NCI-H187 (cell line): ENCODE results near the gene WDR38.
A peak's percentile ranks its signal among the peaks of the same experiment; 100 is the strongest.

Source experiments
- DNase-seq, 2 experiments: peaks; one replicate each; lab custom pipeline; 2025; lab: John Stamatoyannopoulos, UW

WDR38 gene

GRCh38 chr9:124858330-124859046, 5.2 kb downstream of the WDR38 start:
- DNase-seq: no peak

DNA sequence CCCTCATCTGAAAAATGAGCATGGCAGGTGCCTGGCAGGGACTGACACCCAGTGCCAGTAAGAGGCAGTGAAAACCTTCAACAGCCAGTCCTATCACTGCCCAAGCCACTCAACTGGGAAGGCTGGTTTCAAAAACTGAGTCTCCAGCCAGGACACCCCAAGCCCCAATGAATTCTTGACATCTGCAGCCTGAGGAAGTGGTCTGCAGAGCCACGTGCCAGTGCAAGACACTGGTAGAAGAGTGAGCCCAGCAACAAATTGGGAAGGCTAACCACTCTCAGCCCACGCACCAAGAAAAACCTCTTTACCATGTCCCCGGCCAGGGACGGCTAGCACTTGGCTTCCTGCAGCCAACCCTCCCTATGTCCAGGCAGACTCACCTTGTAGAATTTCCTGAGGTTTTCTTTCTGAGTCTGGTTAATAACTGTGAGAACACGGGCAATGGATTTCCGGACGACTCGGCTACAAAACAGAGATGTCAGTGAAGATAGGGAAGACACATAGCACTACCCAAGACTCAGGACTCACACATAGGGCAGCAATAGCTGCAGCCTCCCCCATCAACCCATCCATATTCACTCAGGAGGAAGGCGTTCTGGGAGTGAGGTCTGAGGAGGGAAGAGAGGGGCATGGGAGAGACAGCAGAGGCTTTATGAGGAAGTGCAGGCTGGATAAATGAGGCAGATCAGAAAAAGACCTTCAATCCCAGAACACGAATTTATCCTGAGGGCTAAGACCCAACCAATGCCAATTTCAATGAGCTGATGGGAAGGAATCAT, 6.7 kb downstream of the WDR38 start:
- no peak for DNase-seq

DNA sequence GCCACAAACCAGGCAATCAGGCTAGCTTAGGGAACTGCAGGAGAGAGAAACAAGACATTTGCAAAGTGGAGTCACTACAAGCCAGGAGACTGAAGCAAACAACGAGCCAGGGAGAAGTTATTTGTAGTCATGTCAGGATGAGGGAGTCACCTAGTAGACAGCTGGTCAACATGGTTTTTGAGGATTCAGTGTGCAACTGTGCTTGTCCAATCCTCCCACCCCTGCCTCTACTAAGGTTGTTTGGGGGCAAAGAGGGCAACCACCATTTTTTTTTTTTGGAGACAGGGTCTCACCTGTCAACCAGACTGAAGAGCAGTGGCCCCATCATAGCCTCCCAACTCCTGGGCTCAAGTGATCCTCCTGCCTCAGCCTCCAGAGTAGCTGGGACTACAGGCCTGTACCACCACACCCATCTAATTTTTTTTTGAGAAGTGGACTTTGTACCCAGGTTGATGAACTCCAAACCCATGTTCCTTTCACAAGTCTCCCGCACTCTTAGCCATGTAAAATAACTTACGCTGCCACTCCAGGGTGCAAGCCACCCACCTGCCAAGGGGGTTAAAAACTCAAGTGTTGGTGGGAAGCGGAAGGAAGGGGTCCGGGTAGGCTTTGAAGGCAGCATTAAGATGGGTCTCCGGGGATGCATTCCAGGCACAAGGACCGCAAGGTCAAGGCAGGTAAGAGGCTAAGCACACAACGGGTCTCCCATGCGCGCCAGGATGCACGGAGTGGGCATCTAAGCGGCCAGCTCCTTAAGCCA, 7.5 kb downstream of the WDR38 start:
- no peak for DNase-seq

DNA sequence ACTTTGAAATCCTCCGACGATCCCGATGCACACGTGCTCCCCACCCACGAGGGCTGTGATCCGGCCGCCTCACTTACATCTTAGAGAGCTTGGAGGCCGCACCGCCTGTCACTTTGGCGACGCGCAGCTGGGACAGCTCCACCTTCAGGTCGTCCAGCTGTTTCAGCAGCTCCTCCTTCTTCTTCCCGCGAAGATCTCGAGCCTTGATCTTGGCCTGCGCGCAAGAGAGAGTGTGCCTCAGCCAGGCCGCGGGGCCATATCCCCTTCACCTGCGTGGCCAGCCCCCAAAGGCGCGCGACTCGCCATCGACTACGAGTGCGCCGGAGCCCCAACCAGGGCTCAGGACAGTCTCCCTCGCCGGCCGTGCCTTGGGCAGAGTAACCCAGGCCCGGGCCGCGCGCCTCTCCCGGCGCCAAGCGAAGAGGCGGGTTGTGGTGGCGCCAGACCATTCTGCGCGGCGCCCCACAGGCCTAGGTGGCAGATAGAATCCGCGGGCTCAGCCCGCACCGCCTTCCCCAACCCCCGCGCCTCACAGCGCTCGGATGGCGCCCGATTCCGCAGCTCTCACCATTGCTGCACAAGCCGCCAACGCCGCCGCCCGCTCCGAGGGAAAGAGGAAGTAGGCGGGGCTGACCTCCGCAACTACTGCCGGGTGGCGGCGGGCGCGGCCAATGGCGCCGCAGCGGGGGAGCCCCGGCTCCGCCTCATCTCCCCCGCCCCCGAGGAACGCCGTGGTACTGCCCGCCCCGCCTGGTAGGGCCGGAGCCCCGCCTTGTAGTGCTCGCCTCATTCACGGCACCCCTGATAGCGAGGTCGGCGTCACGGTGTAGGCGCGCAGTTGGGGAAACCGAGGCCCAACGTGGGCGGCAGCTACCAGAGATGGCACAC, 8.3 kb downstream of the WDR38 start, which contains the start of the genes ARPC5L and RPL35:
TSS of gene ARPC5L (plus strand) at position 789 of the 888 bp plus-strand sequence. CDS start 7,161 bp downstream, outside the sequence.
TSS of gene RPL35 (minus strand) at position 616 of the 888 bp plus-strand sequence. CDS start at position 571, 45 bp downstream.
- peak; percentile 65 to 82 for DNase-seq

DNA sequence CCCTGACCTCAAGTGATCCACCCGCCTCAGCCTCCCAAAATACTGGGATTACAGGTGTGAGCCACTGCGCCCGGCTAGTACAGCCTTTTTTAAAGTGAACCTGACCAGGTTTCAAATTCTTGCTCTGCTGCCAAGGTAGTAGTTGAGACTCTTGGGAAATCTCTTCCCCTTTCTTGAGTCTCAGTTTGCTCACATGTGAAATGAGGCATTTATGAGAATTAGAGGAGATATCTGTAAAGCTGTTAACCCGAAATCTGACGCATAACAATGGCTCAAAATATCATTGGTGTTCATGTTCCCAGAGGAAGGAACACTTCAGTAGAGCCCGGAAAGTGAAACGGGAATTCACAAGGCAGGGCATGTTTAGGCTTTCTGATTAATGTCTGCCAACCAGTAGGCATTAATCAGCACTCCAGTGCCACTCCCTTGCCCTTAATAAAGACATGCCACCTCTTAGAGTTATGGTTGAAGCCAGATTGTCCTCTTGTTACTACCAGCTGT, 10.2 kb downstream of the WDR38 start:
- no peak for DNase-seq

DNA sequence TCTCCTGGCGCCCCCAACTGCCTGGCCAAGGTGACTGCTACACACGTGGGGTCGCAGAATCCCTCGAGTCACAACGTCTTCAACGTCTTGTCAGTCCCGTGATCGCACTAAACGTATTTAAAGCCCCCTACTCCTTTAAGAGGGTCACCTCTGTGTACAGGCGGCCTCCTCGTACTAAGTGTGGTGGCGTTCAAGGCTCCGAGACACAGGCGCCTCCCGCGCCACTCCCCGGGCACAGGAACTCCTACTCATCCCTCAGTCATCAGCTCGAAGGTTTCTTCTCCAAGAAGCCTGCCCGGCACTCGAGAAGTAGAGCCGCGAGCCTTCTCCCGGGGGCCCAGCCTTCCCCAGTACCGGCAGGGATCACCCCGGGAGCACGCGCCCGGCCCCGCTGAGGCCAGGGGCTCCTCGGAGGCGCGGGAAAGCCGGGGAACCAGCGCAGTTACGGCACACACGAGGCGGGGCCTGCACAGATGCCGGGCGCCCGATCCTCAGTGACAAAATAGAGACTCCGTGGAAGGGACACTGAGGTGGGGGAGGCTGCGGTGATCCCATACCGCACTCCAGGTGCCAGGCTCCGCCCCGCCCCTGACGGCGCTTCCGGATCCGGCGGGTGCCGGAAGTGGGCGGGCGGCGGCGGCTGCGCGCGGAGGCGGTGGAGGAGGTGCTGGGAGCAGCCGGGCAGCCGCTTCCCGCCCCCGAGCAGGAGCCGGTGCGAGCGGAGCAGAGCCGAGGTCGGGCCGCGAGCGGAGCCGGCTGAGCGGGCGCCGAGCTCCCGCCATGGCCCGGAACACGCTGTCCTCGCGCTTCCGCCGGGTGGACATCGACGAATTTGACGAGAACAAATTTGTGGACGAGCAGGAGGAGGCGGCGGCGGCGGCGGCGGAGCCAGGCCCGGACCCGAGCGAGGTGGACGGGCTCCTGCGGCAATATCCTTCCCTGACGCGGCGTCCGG, 15.5 kb downstream of the WDR38 start:
- DNase-seq: peak; percentile 5 to 61

GRCh38 chr9:124869466-124869985, 16.3 kb downstream of the WDR38 start:
- DNase-seq: no peak

- no peak for DNase-seq
Measured at GRCh38 chr9:124869986-124870560, 16.8 kb downstream of the WDR38 start.

- DNase-seq: no peak
Measured at GRCh38 chr9:124870723-124871122, 17.5 kb downstream of the WDR38 start.

- DNase-seq: no peak
Measured at GRCh38 chr9:124871156-124871561, 17.9 kb downstream of the WDR38 start.

GRCh38 chr9:124873664-124874063, 20.4 kb downstream of the WDR38 start:
- DNase-seq: no peak

GRCh38 chr9:124875501-124875900, 22.2 kb downstream of the WDR38 start:
- DNase-seq: no peak

- no peak for DNase-seq
Measured at GRCh38 chr9:124877021-124877782, 23.9 kb downstream of the WDR38 start.

GRCh38 chr9:124878021-124878420, 24.8 kb downstream of the WDR38 start:
- no peak for DNase-seq

GRCh38 chr9:124878518-124878917, 25.3 kb downstream of the WDR38 start:
- DNase-seq: no peak

- DNase-seq: no peak
Measured at GRCh38 chr9:124879226-124879625, 26.0 kb downstream of the WDR38 start.

- DNase-seq: no peak
Measured at GRCh38 chr9:124880501-124880900, 27.2 kb downstream of the WDR38 start.

DNA sequence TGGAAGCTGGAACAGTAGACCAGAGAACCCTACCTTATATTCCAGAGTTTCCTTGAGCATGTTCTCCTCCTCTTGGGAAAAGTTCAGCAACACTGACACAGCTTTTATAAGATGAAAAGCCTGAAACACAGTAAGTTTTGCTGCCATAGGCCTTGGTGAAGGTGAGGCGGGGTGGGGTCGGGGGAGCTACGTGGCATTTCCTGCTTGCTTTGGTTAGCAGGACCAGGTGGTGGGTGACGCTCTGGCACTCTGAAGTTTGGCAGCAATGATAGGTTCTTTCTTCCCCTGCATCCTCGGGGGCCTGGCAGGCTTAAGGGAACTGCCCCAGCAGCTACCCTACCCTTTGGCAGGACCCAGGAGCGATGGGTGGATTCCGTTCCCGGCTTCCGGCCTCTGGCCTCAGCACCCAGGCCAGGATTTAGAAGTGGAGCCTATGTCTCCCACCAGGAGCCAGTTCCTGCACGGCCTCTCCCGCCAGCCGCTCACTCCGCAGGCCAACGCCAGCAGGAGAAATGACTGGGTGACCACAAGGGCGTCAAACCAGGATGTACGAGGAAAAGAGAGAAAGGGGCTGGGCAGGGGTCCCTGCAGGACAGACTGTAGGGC, 28.0 kb downstream of the WDR38 start:
- no peak for DNase-seq
